GM23338 (cell line): ENCODE results near the gene ZNF217. TPM values are rescaled to one million over a fixed set of nuclear protein-coding genes. Genes with fewer than 3 reads are reported as not detected.
"Not testable (repeated sequence)": the region's sequence is repeated elsewhere in the genome, so short reads cannot be mapped to it uniquely, and the experiment has no call there.

Source experiments
- ATAC-seq: fragments of 200-7000 bp; cut with Tn5 transposase; 3 replicates; pipeline ENCODE4 v1.9.1; 2020
- DNase-seq: peaks from one replicate; pipeline ENCODE4 v3.0.0-alpha.2; 2015; ENCODE audit warnings: low spot score
- H2AFZ ChIP-seq: fragments of 200-600 bp; sonication (generic); 2 replicates; pipeline ENCODE4 v1.8.0; 2016; ENCODE audit warnings: antibody characterized with exemption, mild to moderate bottlenecking, moderate library complexity
- H3F3A ChIP-seq: fragments of 200-600 bp; sonication (generic); replicated peaks from 2 replicates; pipeline ENCODE4 v1.8.0; 2017; ENCODE audit warnings: antibody characterized with exemption, mixed run types, low read depth
- H3K27ac ChIP-seq: fragments of 200-600 bp; sonication (generic); 2 replicates; pipeline ENCODE4 v1.6.1; 2016; ENCODE audit warnings: low read depth
- H3K27me3 ChIP-seq: fragments of 200-600 bp; sonication (generic); 2 replicates; pipeline ENCODE4 v1.8.0; 2016; ENCODE audit warnings: mild to moderate bottlenecking, mixed run types, moderate library complexity; ENCODE audit not compliant: insufficient read depth
- H3K36me3 ChIP-seq: fragments of 200-600 bp; sonication (generic); 2 replicates; pipeline ENCODE4 v1.8.0; 2016; ENCODE audit warnings: mild to moderate bottlenecking; ENCODE audit not compliant: insufficient read depth
- H3K4me1 ChIP-seq: fragments of 200-600 bp; sonication (generic); 2 replicates; pipeline ENCODE4 v1.8.0; 2016; ENCODE audit warnings: mild to moderate bottlenecking, moderate library complexity; ENCODE audit not compliant: insufficient read depth
- H3K4me2 ChIP-seq: fragments of 200-600 bp; sonication (generic); 2 replicates; pipeline ENCODE4 v1.7.1; 2017; ENCODE audit warnings: mixed run types
- H3K4me3 ChIP-seq: fragments of 200-600 bp; sonication (generic); 2 replicates; pipeline ENCODE4 v1.6.1; 2016; ENCODE audit warnings: mixed run types
- H3K79me2 ChIP-seq: fragments of 200-600 bp; sonication (generic); replicated peaks from 2 replicates; pipeline ENCODE4 v1.8.0; 2017; ENCODE audit warnings: mild to moderate bottlenecking; ENCODE audit not compliant: insufficient read depth
- H3K9me2 ChIP-seq: fragments of 200-600 bp; sonication (generic); 2 replicates; pipeline ENCODE4 v1.8.0; 2017; ENCODE audit not compliant: insufficient read depth
- H4K20me1 ChIP-seq: fragments of 200-600 bp; sonication (generic); replicated peaks from 2 replicates; pipeline ENCODE4 v1.8.0; 2017; ENCODE audit warnings: mild to moderate bottlenecking; ENCODE audit not compliant: insufficient read depth
- H3K27ac Mint-ChIP-seq: 2 replicates; pipeline ENCODE4 v1.8.0; 2020; ENCODE audit warnings: inconsistent platforms, mild to moderate bottlenecking, moderate library complexity, mixed read lengths
- H3K27me3 Mint-ChIP-seq: 3 replicates; pipeline ENCODE4 v1.8.0; 2022; ENCODE audit warnings: low read depth, mild to moderate bottlenecking, moderate library complexity, mixed read lengths, inconsistent platforms; ENCODE audit not compliant: insufficient read depth, poor library complexity
- H3K36me3 Mint-ChIP-seq: 3 replicates; pipeline ENCODE4 v1.8.0; 2021; ENCODE audit warnings: low read depth, mild to moderate bottlenecking, inconsistent platforms, moderate library complexity, mixed read lengths
- H3K4me1 Mint-ChIP-seq: 3 replicates; pipeline ENCODE4 v1.8.0; 2020; ENCODE audit warnings: mild to moderate bottlenecking, inconsistent platforms, mixed read lengths
- H3K4me3 Mint-ChIP-seq: 3 replicates; pipeline ENCODE4 v1.8.0; 2021; ENCODE audit warnings: moderate library complexity, mild to moderate bottlenecking, inconsistent platforms, mixed read lengths
- H3K9me3 Mint-ChIP-seq: 3 replicates; pipeline ENCODE4 v1.8.0; 2020; ENCODE audit warnings: moderate library complexity, mild to moderate bottlenecking, inconsistent platforms, mixed read lengths
- POLR2AphosphoS5 ChIP-seq: IDR thresholded peaks from 2 replicates; pipeline ENCODE4 v1.6.1; 2016; ENCODE audit warnings: antibody characterized with exemption, low read depth
- polyA plus RNA-seq: library from polyadenylated mRNA; unstranded; fragments of >200 nt; fragmentation: Nextera tagmentation; extraction: Ambion mirVana; gene quantifications from 2 replicates; pipeline ENCODE4 v1.2.1, GENCODE V29; 2016
- total RNA-seq: library from RNA; depleted of rRNA; stranded (reverse); fragments of >200 nt; shearing (Covaris generic); gene quantifications from 2 replicates; pipeline ENCODE4 v1.2.3, GENCODE V29; 2014

Gene ZNF217
- total and polyA plus RNA-seq, 2 experiments from 2014 or later = 32.8 to 78.0 TPM

GRCh38 chr20:53591941-53592441 lies 1.6 kb downstream of the ZNF217 start:
- not testable (repeated sequence) for H3K9me3 Mint-ChIP-seq, H3K27me3 Mint-ChIP-seq, H3K36me3 Mint-ChIP-seq, H3K9me2 ChIP-seq, H3F3A ChIP-seq, H3K27me3 ChIP-seq, ATAC-seq, H2AFZ ChIP-seq, H4K20me1 ChIP-seq, DNase-seq, H3K36me3 ChIP-seq
- Mint-ChIP-seq H3K4me1 (peaks cover 46% of the 10 kb centered on the region), H3K27ac (peak overlapping the region; percentile 99), H3K4me3 (peak overlapping the region; percentile 85)
- Histone ChIP-seq H3K4me2 (peak overlapping the region; percentile 71), H3K4me1 (peaks cover 43% of the 10 kb centered on the region), H3K4me3 (peak overlapping the region; percentile 72), H3K79me2 (peaks cover 56% of the 10 kb centered on the region), H3K27ac (peak overlapping the region; percentile 94)
- 0 out of 2 replicates have a peak, but pooled peaks have one; percentile 3 for TF ChIP-seq POLR2AphosphoS5

GRCh38 chr20:53591206-53591741 lies 2.4 kb downstream of the ZNF217 start:
- Histone ChIP-seq H3K27ac (peak overlapping the region; percentile 94), H3K4me3 (peak overlapping the region; percentile 72)

GRCh38 chr20:53590608-53591007 lies 3.0 kb downstream of the ZNF217 start:
- Mint-ChIP-seq H3K4me1 (peaks cover 46% of the 10 kb centered on the region), H3K4me3 (peak overlapping the region; percentile 85), H3K27ac (peak overlapping the region; percentile 98)
- Histone ChIP-seq H3K79me2 (peaks cover 70% of the 10 kb centered on the region), H3K4me3 (peak overlapping the region; percentile 72), H3K4me2 (peak overlapping the region; percentile 71), H3K27ac (peak overlapping the region; percentile 94), H3K4me1 (peaks cover 44% of the 10 kb centered on the region)
- not testable (repeated sequence) for DNase-seq, H3K9me3 Mint-ChIP-seq, H4K20me1 ChIP-seq, H3K36me3 ChIP-seq, H2AFZ ChIP-seq, H3K36me3 Mint-ChIP-seq, H3K27me3 ChIP-seq, ATAC-seq, H3K27me3 Mint-ChIP-seq, H3K9me2 ChIP-seq, H3F3A ChIP-seq

More at GRCh38 chr20:53591206-53591741, 2.4 kb downstream of the ZNF217 start:
- Mint-ChIP-seq H3K4me3 (peak overlapping the region; percentile 85), H3K4me1 (peaks cover 46% of the 10 kb centered on the region), H3K27ac (peak overlapping the region; percentile 98)
- not testable (repeated sequence) for H3K27me3 Mint-ChIP-seq, H3K9me3 Mint-ChIP-seq, H2AFZ ChIP-seq, DNase-seq, H3K27me3 ChIP-seq, H3K36me3 Mint-ChIP-seq, H3K36me3 ChIP-seq, ATAC-seq, H4K20me1 ChIP-seq, H3K9me2 ChIP-seq, H3F3A ChIP-seq
- H3K79me2 ChIP-seq = peaks cover 63% of the 10 kb centered on the region
- H3K4me1 ChIP-seq = peaks cover 43% of the 10 kb centered on the region
- H3K4me2 ChIP-seq = peak overlapping the region; percentile 71

- peak overlapping the region; percentile 85 for H3K4me3 Mint-ChIP-seq
- H3K9me3 Mint-ChIP-seq, H3K9me2 ChIP-seq, H3K36me3 Mint-ChIP-seq, H3F3A ChIP-seq, DNase-seq, H3K36me3 ChIP-seq, H3K27me3 Mint-ChIP-seq, ATAC-seq, H4K20me1 ChIP-seq, H3K27me3 ChIP-seq, H2AFZ ChIP-seq: not testable (repeated sequence)
- peaks cover 75% of the 10 kb centered on the region for H3K79me2 ChIP-seq
- H3K27ac ChIP-seq = peak overlapping the region; percentile 94
- H3K4me1 Mint-ChIP-seq = peaks cover 49% of the 10 kb centered on the region
- peaks cover 48% of the 10 kb centered on the region for H3K4me1 ChIP-seq
- peak overlapping the region; percentile 72 for H3K4me3 ChIP-seq
- H3K4me2 ChIP-seq = peak overlapping the region; percentile 71
- H3K27ac Mint-ChIP-seq = peak overlapping the region; percentile 98
Measured at GRCh38 chr20:53590122-53590521, 3.5 kb downstream of the ZNF217 start.

- peaks cover 51% of the 10 kb centered on the region for H3K4me1 ChIP-seq
Measured at GRCh38 chr20:53589321-53590065, 4.1 kb downstream of the ZNF217 start.

GRCh38 chr20:53587157-53587703 lies 6.4 kb downstream of the ZNF217 start:
- DNase-seq, ATAC-seq, H4K20me1 ChIP-seq, H2AFZ ChIP-seq, H3K27ac Mint-ChIP-seq, H3K27me3 ChIP-seq, H3K4me3 Mint-ChIP-seq, H3K9me2 ChIP-seq, H3F3A ChIP-seq, H3K9me3 Mint-ChIP-seq, H3K27me3 Mint-ChIP-seq, H3K36me3 ChIP-seq: not testable (repeated sequence)
- Histone ChIP-seq H3K79me2 (peaks cover 97% of the 10 kb centered on the region), H3K4me3 (0 out of 2 replicates have a peak overlapping the region, but pooled peaks have one; percentile 24), H3K4me1 (peaks cover 68% of the 10 kb centered on the region), H3K27ac (peak overlapping the region; percentile 92), H3K4me2 (peak overlapping the region; percentile 59)
- H3K36me3 Mint-ChIP-seq = peaks cover 12% of the 10 kb centered on the region
- H3K4me1 Mint-ChIP-seq = peaks cover 72% of the 10 kb centered on the region

More at GRCh38 chr20:53589321-53590065, 4.1 kb downstream of the ZNF217 start:
- H3F3A ChIP-seq, H3K36me3 ChIP-seq, ATAC-seq, H3K9me3 Mint-ChIP-seq, H3K27me3 ChIP-seq, H3K9me2 ChIP-seq, H4K20me1 ChIP-seq, H3K27me3 Mint-ChIP-seq, H2AFZ ChIP-seq, H3K36me3 Mint-ChIP-seq: not testable (repeated sequence)
- Histone ChIP-seq H3K27ac (peak overlapping the region; percentile 94), H3K79me2 (peaks cover 81% of the 10 kb centered on the region), H3K4me3 (peak overlapping the region; percentile 72), H3K4me2 (peak overlapping the region; percentile 71)
- peak overlapping the region; percentile 98 for H3K27ac Mint-ChIP-seq
- peak; percentile 83 for DNase-seq
- H3K4me1 Mint-ChIP-seq = peaks cover 53% of the 10 kb centered on the region
- peak overlapping the region; percentile 85 for H3K4me3 Mint-ChIP-seq
